ENCODE results near the gene BAIAP2. TPM values are rescaled to one million over a fixed set of nuclear protein-coding genes. Genes with fewer than 3 reads are reported as not detected.
A peak's percentile ranks its signal among the peaks of the same experiment; 100 is the strongest.
"Not testable (repeated sequence)": the region's sequence is repeated elsewhere in the genome, so short reads cannot be mapped to it uniquely, and the experiment has no call there.

BAIAP2 gene
- total RNA-seq, 1 donor from 2014 or later = 6.8 TPM

- H3K36me3 Mint-ChIP-seq (ENCODE audit: low read depth) = no peaks in the 10 kb centered on the region
- intact Hi-C loops (cut with micrococcal nuclease) = no loop called here
- peaks cover 7% of the 10 kb centered on the region for H3K4me1 Mint-ChIP-seq
- H3K9me3 Mint-ChIP-seq = no peaks in the 10 kb centered on the region
- CTCF ChIA-PET = no interaction called here
- H3K27me3 Mint-ChIP-seq = peaks cover 11% of the 10 kb centered on the region
- no peak for DNase-seq
- H3K4me3 Mint-ChIP-seq = no peak overlapping the region
- ATAC-seq (ENCODE audit: low read depth) = no peak
- POLR2A ChIA-PET = no interaction called here
- no peak overlapping the region for H3K27ac Mint-ChIP-seq
- TF ChIP-seq CTCF (IDR thresholded peaks at IDR 0.05) = no peak
Observed at GRCh38 chr17:81148986-81149533, 114.1 kb downstream of the BAIAP2 start.

- no peak for TF ChIP-seq CTCF (IDR thresholded peaks at IDR 0.05)
- Mint-ChIP-seq H3K27me3 (peaks cover 11% of the 10 kb centered on the region), H3K4me1 (peaks cover 7% of the 10 kb centered on the region), H3K27ac (no peak overlapping the region), H3K4me3 (no peak overlapping the region), H3K9me3 (no peaks in the 10 kb centered on the region), H3K36me3 (ENCODE audit: low read depth) (no peaks in the 10 kb centered on the region)
- ATAC-seq (ENCODE audit: low read depth) = no peak
- CTCF ChIA-PET = no interaction called here
- no peak for DNase-seq
- intact Hi-C loops (cut with micrococcal nuclease) = loop anchor here (10.0 kb wide), 1 partner anchor 74 kb away; the partner anchor contains the start of gene CEP131
- POLR2A ChIA-PET = no interaction called here
Observed at GRCh38 chr17:81150377-81151077, 115.6 kb downstream of the BAIAP2 start.

GRCh38 chr17:81151278-81151677 lies 116.3 kb downstream of the BAIAP2 start:
- intact Hi-C loops (cut with micrococcal nuclease) = loop anchor here (10.0 kb wide), 1 partner anchor 74 kb away; the partner anchor contains the start of gene CEP131
- no peaks in the 10 kb centered on the region for H3K9me3 Mint-ChIP-seq
- TF ChIP-seq CTCF (IDR thresholded peaks at IDR 0.05) = no peak

GRCh38 chr17:81152288-81152828 lies 117.4 kb downstream of the BAIAP2 start:
- no peak for DNase-seq
- no peak for TF ChIP-seq CTCF (IDR thresholded peaks at IDR 0.05)
- no peak for ATAC-seq (ENCODE audit: low read depth)
- peaks cover 7% of the 10 kb centered on the region for H3K4me1 Mint-ChIP-seq
- intact Hi-C loops (cut with micrococcal nuclease) = loop anchor here (10.0 kb wide), 1 partner anchor 72 kb away; the partner anchor contains the start of gene CEP131
- ChIA-PET CTCF (no interaction called here), POLR2A (no interaction called here)
- H3K4me3 Mint-ChIP-seq = no peak overlapping the region
- H3K27ac Mint-ChIP-seq = no peak overlapping the region
- no peaks in the 10 kb centered on the region for H3K36me3 Mint-ChIP-seq (ENCODE audit: low read depth)
- H3K9me3 Mint-ChIP-seq = no peaks in the 10 kb centered on the region
- H3K27me3 Mint-ChIP-seq = peaks cover 11% of the 10 kb centered on the region

More at GRCh38 chr17:81151278-81151677, 116.3 kb downstream of the BAIAP2 start:
- DNase-seq (no peak), ATAC-seq (ENCODE audit: low read depth) (no peak)
- no peak overlapping the region for H3K4me3 Mint-ChIP-seq
- CTCF ChIA-PET = no interaction called here
- H3K36me3 Mint-ChIP-seq (ENCODE audit: low read depth) = no peaks in the 10 kb centered on the region
- POLR2A ChIA-PET = interaction anchor here (0.6 kb wide), 1 partner anchor 68 kb away, joined by 3 read pairs; no protein-coding TSS in a partner anchor
- H3K27me3 Mint-ChIP-seq = peaks cover 11% of the 10 kb centered on the region
- H3K27ac Mint-ChIP-seq = no peak overlapping the region
- H3K4me1 Mint-ChIP-seq = peaks cover 7% of the 10 kb centered on the region

- H3K4me3 Mint-ChIP-seq = peak overlapping the region; percentile 44
- TF ChIP-seq CTCF (IDR thresholded peaks at IDR 0.05) = no peak
- no peaks in the 10 kb centered on the region for H3K9me3 Mint-ChIP-seq
- DNase-seq = no peak
- H3K36me3 Mint-ChIP-seq (ENCODE audit: low read depth) = no peaks in the 10 kb centered on the region
- ATAC-seq (ENCODE audit: low read depth) = peak; percentile 77
- CTCF ChIA-PET = no interaction called here
- peak overlapping the region; percentile 68 for H3K27ac Mint-ChIP-seq
- peaks cover 11% of the 10 kb centered on the region for H3K27me3 Mint-ChIP-seq
- intact Hi-C loops (cut with micrococcal nuclease) = loop anchor here (10.0 kb wide), 1 partner anchor 71 kb away; the partner anchor contains the start of gene CEP131
- H3K4me1 Mint-ChIP-seq = peaks cover 7% of the 10 kb centered on the region
- POLR2A ChIA-PET = no interaction called here
Observed at GRCh38 chr17:81153340-81153803, 118.4 kb downstream of the BAIAP2 start.

GRCh38 chr17:81154016-81154415 lies 119.1 kb downstream of the BAIAP2 start:
- ATAC-seq (ENCODE audit: low read depth); H3K9me3 Mint-ChIP-seq; H3K4me1 Mint-ChIP-seq; DNase-seq; H3K4me3 Mint-ChIP-seq; CTCF ChIA-PET; H3K36me3 Mint-ChIP-seq (ENCODE audit: low read depth); H3K27ac Mint-ChIP-seq; POLR2A ChIA-PET: not testable (repeated sequence)
- peaks cover 12% of the 10 kb centered on the region for H3K27me3 Mint-ChIP-seq
- intact Hi-C loops (cut with micrococcal nuclease) = loop anchor here (10.0 kb wide), 1 partner anchor 71 kb away; the partner anchor contains the start of gene CEP131

Measured in activated B cell treated with CpG ODN at 0.5 μM for 24 hours (primary cell).